ENCODE results near the gene TMEM250.

GRCh38 chr9:136143215-136144001 lies 24.7 kb upstream of the TMEM250 start:
- TF ChIP-seq CTCF (IDR thresholded peaks at IDR 0.05) (peak in 3 of 4 donors; percentile 12 to 39 (median 22)), POLR2A (IDR thresholded peaks at IDR 0.05) (no peak)

Data from right lobe of liver (tissue), 4 donors.